ENCODE results near the gene DNAH11.

DNA sequence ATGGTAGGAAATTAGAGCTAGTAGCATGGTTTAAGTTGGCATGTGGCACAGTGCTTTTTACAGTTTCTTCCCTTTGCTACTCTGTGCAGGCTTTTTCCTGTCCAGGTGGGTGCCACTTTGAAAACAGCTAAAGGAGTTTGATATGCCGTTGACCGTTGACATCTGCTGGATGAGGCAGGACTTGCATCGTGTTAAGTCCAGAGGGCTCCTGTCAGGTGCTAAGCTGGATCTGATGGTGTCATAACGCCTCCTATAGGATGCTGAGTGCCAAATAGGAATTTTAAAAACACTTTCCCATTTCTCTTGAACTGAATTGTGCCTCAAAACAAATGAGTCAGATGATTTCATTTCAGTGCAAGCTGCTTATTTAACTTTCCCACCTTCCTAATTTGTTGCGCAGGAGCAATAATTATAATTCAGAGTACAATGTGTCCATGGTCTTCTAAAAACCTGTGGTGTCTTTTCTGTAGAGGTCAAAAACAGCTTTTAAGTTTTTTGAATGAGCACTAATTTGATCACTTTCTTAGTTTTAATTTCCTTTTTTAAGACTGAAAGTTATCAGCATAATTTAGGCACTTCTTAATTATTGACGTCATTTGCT lies 224.6 kb downstream of the DNAH11 start:
- TF ChIP-seq CTCF (IDR thresholded peaks at IDR 0.05) = peak in 10 of 12 donors; percentile 31 to 62 (median 47)
- TF ChIP-seq POLR2A (IDR thresholded peaks at IDR 0.05) = no peak
